Stimulated activated CD4-positive, alpha-beta T cell treated with anti-CD3 and anti-CD28 coated beads, Interleukin-15, amount 100 ng/mL, for 1 hour (primary cell): Measurements from ENCODE around the gene TNS3.

Source experiments
- DNase-seq, 2 donors: peaks; one replicate each; pipeline ENCODE4 v3.0.0-alpha.2; 2020; ENCODE audit warnings: low read depth in 1 of 2, low spot score in 1 of 2

Gene TNS3

DNA sequence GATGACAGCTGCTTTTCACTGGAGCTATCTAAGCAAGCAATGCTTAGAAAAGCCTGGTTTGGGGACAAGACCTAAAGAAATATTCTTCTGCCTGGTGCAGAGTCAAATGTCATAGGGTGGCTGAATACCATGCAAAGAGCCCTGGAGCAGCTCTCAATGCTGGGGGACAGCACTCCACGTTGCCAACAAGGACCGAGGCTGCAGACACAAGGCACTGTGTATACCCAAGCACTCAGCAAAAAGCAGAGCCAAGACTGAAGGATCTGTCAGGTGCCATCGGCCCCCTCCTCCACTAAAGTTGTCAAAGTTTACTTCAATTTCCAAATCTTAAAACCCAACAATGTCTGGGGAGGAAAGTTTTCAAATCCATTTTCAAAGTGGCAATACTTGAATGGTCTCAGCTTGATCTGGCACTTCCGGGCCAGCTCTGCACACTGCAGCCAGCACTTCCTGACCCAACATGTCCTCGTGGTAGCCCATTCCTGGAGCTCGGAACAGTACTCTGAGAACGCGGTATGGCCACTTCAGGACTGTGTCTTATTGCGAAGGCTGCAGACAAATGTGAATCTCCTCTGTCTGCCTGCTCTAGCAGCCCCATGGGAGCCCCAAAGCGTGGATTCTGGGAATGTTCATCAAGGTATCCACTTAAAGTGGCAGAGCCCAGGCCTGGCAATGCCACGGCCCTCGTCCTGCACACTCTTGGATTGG, 191.8 kb downstream of the TNS3 start:
- no peak for DNase-seq

GRCh38 chr7:47389171-47389922, 192.6 kb downstream of the TNS3 start:
- DNase-seq = no peak

- DNase-seq = no peak
These were observed 194.4 kb downstream of the TNS3 start for GRCh38 chr7:47387506-47387905.

DNA sequence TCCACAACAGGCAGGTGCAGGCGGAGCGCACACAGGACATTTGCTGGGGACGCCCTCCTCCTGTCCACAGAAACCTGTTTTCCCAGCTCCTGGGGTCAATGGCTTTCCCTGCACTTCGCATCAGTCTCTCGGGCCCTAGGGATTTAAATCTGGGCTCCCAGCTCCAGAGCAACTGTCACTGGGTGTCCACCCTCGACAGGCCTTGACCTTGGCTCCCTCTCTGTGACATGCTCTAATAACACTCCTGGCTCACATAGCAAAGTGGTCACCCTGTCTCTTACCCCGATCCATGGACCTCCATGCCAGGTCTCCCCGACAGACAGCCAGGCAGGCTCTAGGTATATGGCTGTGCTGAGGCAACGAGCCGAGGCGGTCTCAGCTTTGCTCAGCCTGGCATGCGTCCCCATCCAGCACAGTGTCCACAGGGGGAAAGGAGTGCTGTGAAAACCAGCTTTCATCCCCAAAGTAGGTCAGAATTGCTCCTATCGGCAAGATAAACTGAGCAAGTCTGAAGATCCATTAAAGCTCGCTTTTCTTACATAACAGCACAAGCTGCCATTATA, 195.6 kb downstream of the TNS3 start:
- no peak for DNase-seq

- DNase-seq = no peak
These were observed 196.3 kb downstream of the TNS3 start for GRCh38 chr7:47385536-47386125.

GRCh38 chr7:47384755-47385535, 197.0 kb downstream of the TNS3 start:
- no peak for DNase-seq

DNA sequence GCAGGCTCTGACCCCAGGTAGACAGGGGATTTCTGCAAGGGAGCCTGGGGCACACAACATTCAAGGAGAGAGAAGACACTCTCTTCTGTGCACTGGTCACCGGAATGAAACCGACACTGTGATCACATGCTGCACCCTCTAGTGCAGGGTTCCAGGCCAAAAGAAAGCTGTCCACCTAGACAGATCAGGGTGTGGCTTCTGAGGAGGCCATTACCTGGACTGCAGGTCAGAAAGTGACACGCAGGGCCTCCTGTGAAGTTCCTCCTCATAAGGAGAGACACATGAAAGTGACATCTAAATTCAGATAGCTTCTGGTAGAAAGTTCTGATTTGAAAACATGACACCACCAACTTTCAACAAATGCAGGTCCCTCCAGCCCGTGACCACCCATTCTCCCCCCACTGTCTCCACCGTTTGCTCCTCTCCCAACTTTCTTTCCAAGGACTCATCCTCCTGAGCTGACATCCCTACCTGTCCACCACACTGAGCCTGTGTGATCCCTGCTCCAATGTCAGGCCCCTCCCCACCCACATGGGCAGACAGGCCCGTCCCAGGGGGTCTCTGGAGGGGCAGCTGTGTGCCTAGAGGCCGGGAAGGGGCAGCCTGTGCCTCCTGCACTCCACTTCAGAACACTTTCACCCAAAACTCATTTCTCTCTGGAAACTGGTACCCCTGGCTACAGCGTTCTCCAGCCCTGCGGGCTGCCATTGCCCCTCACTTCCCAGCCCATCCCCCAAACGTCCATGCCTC, 198.0 kb downstream of the TNS3 start:
- no peak for DNase-seq

DNA sequence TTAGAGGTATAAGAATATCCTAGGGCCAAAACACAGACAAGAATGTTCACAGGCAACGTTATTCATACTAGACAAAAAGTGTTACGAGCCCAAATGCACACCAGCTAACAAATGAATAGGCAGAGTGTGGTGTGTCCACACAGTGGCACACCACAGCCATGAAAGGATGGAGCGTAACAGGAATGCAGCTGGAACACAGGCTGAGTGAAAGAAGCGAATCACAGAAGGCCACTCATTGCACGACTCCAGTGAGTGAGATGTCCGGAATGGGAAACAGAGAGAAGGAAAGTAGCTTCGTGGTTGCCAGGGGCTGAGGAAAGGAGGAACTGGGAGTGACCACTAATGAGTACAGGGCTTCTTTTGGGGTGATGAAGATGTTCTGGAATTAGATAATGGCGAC, 198.8 kb downstream of the TNS3 start:
- no peak for DNase-seq

- DNase-seq = no peak
These were observed 199.7 kb downstream of the TNS3 start for GRCh38 chr7:47382200-47382599.

- DNase-seq = no peak
These were observed 200.8 kb downstream of the TNS3 start for GRCh38 chr7:47381134-47381495.

DNA sequence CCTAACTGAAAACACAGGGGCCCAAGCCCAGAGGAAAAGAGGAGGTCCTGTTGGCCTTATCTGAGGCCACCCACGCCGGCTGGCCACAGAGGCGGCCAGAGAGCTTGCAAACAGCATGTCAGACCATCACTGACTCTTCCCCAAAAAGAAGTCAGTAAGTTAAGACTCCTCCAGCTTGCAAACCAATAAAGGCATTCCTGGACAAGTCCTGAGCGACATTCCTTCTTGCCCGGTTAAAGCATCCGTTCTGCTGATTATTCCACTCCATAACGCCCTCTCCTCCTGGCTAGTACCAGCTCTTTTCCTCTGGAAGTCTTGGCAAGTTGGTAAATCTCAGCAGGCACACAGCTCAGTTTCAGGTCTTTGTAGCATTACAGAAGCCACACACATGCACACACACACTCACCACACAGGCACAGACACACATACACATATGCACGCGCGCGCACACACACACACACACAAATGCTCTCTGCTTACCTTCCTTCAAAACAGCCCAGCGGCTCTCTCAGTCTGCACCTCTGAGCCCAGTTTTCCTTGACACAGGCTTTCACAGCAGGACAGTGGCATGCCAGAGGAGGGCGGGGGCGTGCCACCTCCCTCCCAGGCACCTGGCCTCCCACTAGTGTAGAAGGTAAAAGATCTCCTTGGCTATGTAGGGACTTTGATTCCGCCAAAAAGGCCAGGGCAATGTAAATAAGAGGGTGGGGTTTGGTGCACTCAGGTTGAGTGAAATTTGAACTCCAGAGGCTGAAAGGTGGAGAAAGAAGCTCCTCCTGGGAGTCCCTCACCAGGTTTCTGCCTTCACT, 201.4 kb downstream of the TNS3 start:
- no peak for DNase-seq

DNA sequence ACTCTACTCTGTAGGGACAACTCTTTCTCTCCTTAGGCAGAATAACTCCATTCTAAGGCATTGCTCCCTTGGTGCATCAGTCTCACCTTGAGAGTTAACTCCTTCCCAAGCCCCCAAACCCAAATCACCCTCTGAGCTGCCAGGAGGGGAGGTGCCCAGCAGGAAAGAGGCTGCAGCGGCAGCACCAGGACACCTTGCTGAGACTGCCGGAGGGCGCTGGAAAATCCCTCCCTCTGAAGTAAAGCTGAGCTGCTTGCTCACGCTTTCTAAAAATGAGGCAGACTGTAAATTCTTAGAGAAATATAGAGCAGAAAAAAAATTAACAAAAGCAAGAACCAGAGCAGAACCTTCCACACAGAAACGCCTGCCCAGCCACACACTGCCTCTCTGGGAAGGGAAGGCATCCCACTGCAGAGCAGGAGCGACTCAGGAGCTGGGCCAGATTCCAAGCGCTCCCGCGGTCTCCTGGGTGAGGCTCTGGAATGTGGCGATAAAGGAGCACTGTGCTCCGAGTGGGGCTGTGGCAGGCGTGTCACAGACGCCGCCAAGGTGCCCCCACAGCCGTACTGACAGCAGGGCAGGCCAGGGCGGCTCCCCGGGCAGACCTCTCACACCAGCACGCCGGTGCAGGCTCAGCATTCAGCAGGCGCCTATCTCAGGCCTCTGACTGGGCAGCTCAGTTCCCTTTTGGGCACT, 202.1 kb downstream of the TNS3 start:
- DNase-seq = no peak

DNA sequence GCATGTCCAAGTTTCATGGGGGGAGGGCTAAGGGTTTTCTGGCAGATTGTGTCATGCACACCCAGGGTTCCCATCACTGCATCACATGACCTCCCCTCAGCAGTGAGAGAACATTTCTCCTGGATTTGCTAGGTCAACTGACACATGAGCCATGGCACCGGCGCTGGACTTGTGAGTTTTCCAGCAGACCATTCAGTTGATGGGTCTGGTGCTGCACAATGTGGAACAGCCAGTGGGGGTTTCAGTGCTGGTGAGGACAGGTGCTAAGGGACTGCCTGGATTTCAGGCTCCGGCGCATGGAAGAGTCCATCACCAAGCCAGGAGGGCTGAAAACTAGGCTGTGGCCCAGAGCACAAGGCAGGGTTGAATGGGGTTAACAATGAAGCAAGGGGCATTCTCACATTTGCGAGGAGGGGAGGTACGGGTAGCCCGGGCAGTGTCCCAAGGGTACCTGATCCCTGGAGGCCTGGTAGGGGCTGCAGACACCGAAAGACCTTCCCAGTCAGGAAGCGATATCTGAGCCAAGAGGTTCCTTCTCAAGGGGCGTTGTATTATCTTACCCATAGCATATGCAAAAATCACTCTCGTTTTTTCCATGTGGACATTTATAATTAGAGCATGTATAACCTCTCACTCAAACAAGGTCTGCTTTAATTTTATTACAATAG, 203.0 kb downstream of the TNS3 start:
- DNase-seq = no peak

GRCh38 chr7:47377741-47378140, 204.2 kb downstream of the TNS3 start:
- DNase-seq = no peak

- DNase-seq = no peak
These were observed 204.8 kb downstream of the TNS3 start for GRCh38 chr7:47376991-47377616.

GRCh38 chr7:47375121-47375938, 206.6 kb downstream of the TNS3 start:
- DNase-seq = no peak

- no peak for DNase-seq
These were observed 207.4 kb downstream of the TNS3 start for GRCh38 chr7:47374538-47374937.
